Retinal pigment epithelial cell (primary cell): ENCODE data around the gene MYRF.

Source experiments
- DNase-seq: peaks from one replicate; pipeline ENCODE4 v3.0.0-alpha.2; 2010; ENCODE audit warnings: low read depth
- H3K4me3 ChIP-seq: 2 replicates; pipeline ENCODE4 v1.5.1; 2011; ENCODE audit warnings: mild to moderate bottlenecking, low read length, control low read depth, moderate library complexity
- TF ChIP-seq, protein P1 (sequence below): conservative IDR thresholded peaks from 2 replicates; pipeline ENCODE4 v1.5.1; 2011; ENCODE audit warnings: low read depth, low read length, control low read depth, inconsistent platforms

Gene MYRF

DNA sequence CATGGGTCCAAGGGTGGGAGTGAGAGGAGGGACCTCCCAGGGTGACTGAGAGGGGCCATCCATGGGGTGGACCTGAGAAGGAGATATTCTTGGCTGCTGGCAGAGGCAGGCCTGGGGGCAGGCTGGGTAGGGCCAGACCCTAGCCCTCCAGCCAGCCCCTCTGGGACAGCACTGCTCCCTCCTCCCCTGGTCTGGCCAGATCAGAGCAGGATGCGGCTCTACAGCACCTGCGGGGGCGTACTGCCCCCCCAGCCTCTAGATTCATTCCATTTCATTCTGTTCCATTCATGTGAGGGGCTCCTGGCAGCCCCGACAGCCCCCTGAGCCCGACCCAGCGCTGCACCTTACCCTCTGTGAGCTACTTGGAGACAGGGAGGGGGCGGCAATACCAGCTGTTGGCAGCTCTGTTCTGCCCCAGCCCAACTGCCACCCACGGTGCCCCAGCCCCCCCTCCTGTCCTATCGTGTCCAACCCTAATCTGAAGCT lies 34.3 kb upstream of the MYRF start:
- TF ChIP-seq, protein P1, sequence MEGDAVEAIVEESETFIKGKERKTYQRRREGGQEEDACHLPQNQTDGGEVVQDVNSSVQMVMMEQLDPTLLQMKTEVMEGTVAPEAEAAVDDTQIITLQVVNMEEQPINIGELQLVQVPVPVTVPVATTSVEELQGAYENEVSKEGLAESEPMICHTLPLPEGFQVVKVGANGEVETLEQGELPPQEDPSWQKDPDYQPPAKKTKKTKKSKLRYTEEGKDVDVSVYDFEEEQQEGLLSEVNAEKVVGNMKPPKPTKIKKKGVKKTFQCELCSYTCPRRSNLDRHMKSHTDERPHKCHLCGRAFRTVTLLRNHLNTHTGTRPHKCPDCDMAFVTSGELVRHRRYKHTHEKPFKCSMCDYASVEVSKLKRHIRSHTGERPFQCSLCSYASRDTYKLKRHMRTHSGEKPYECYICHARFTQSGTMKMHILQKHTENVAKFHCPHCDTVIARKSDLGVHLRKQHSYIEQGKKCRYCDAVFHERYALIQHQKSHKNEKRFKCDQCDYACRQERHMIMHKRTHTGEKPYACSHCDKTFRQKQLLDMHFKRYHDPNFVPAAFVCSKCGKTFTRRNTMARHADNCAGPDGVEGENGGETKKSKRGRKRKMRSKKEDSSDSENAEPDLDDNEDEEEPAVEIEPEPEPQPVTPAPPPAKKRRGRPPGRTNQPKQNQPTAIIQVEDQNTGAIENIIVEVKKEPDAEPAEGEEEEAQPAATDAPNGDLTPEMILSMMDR = no peak
- peak overlapping the region; percentile 25 for H3K4me3 ChIP-seq
- no peak for DNase-seq

DNA sequence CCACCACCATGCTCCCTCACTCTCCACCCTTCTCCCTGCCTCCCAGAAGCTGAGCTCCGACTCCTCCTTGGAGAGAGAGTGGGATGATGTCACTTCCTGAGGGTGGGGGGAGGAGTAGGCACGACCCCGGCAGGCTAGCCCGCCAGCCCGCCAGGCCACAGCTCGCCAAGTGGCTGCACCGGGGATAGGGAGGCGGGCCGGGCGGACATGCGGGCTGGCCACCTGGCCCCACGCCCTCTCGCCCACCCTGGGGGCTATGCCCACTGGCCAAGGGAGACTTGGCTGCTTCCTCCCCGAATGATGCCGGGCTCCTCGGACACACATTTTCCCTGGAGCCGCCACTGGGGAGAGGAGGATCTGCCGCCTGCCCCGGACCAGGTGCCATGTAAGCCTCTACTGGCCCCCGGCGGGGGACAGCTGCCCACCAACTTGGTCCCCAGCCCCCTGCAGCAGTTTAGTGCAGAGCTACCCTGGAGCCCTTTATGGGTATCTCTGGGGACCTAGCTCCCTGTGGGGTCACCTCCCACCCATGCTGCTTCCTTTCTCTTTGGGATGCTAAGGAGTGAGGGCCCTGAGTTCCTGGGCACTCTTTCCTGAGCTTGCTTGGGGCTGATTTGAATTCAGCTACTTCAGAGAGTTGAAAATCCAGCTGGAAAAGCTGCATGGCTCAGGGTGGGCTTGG lies 33.7 kb upstream of the MYRF start:
- DNase-seq = no peak
- TF ChIP-seq, protein P1 = no peak
- peak overlapping the region; percentile 40 for H3K4me3 ChIP-seq

DNA sequence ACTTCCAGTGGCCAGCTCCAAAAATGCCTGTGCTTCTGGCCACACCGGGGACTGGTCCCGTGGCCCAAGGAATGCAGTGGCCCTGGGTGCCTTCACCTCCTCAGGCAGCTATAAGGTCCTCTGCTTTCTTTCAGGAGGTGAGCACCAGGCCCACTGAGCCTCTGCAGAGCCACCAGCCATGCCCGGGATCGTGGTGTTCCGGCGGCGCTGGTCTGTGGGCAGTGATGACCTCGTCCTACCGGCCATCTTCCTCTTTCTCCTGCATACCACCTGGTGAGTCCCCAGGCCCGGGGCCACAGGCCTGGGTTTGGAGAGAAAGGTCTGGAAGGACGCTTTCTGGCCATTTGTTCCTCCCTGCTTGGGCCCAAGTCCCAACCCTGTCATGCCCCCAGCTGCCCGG lies 32.5 kb upstream of the MYRF start:
- TF ChIP-seq, protein P1 = no peak
- no peak overlapping the region for H3K4me3 ChIP-seq
- no peak for DNase-seq

DNA sequence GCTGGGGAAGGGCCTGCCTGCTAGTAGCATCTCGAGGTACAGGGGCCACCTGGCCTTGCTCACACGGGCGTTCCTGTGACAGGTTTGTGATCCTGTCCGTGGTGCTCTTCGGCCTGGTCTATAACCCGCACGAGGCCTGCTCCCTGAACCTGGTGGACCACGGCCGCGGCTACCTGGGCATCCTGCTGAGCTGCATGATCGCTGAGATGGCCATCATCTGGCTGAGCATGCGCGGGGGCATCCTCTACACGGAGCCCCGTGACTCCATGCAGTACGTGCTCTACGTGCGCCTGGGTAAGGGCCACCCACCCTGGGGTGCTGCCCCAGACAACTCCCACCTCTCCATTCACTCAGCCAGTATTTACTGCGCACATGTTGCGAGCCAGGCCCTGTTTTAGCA lies 31.8 kb upstream of the MYRF start:
- no peak for DNase-seq
- TF ChIP-seq, protein P1 = no peak
- H3K4me3 ChIP-seq = no peak overlapping the region

DNA sequence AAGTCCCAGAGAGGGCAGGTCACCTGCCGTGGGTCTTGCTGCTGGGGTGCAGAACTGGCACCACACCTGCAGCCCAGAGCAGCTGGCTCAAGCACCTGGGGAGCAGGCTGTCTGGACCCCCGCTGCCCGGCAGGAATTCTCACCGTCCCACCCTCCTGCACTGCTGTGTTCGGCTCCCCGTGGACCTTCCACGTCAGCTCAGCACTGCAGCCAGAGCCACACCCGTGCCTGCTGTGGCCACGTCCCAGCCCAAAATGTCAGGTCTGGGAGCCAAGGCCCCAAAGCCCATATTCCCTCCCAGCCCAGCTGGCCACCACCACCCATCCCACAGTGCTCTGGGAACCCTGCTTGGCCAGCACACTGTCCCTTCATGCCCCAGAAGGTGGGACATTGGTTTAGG lies 28.0 kb upstream of the MYRF start:
- no peak overlapping the region for H3K4me3 ChIP-seq
- TF ChIP-seq, protein P1 = no peak
- DNase-seq = no peak

DNA sequence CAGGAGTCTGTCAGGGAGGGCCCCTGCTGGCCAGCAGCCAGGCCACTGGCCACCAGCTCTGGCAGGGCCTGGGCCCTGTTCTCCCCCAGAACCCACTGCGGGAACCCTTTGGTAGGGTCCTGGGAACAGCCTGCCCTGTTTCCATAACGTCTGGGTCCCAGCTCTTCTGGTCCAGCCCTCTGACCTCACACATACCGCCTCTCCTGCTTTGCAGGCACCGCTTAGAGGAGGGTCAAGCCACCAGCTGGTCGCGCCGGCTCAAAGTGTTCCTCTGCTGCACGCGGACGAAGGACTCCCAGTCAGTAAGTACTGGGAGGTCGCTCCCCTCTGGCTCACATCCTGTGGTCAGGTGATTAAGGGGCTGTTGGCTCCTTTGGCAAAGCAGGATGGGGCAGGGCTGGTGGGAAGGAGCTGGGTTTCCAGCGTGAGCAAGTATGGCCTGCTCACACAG lies 26.6 kb upstream of the MYRF start:
- no peak overlapping the region for H3K4me3 ChIP-seq
- TF ChIP-seq, protein P1 = no peak
- peak; percentile 71 for DNase-seq

DNA sequence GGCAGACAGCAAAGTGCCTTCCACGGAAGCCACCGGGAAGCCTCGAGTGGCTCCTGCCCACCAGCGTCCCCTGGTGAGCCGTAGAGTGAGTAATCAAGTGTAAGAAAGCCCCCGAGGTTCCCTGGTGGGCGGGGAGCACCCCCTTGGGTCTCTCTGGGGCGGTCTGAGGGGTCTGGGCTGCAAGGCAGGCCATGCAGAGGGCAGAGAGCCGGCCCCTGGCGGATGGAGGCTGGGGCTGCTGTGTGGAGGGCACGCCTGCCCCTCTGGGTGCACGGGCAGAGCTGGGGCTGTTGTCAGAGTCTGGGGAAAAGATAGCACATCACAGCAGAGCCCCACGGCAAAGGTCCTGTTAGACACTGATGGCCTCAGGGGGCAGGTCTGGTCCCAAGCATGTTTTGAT lies 25.7 kb upstream of the MYRF start:
- no peak overlapping the region for H3K4me3 ChIP-seq
- DNase-seq = no peak
- TF ChIP-seq, protein P1 = no peak
